HFFc6 (cell line): ENCODE data around the gene SCAPER. TPM values are rescaled to one million over a fixed set of nuclear protein-coding genes. Genes with fewer than 3 reads are reported as not detected.

Experiments
- DNase-seq: peaks from one replicate; pipeline ENCODE4 v3.0.0-alpha.2; 2018
- H3K27ac Mint-ChIP-seq: 2 replicates; pipeline ENCODE4 v1.8.0; 2020; ENCODE audit warnings: mild to moderate bottlenecking, mixed read lengths
- H3K27me3 Mint-ChIP-seq: 2 replicates; pipeline ENCODE4 v1.8.0; 2021; ENCODE audit warnings: mild to moderate bottlenecking, moderate library complexity, mixed read lengths; ENCODE audit not compliant: insufficient read depth
- H3K36me3 Mint-ChIP-seq: 2 replicates; pipeline ENCODE4 v1.8.0; 2021; ENCODE audit warnings: low read depth, mixed read lengths
- H3K4me1 Mint-ChIP-seq: 2 replicates; pipeline ENCODE4 v1.8.0; 2020; ENCODE audit warnings: low read depth, mixed read lengths
- H3K4me3 Mint-ChIP-seq: 2 replicates; pipeline ENCODE4 v1.8.0; 2020; ENCODE audit warnings: mild to moderate bottlenecking, moderate library complexity, mixed read lengths
- H3K9me3 Mint-ChIP-seq: 2 replicates; pipeline ENCODE4 v1.8.0; 2020; ENCODE audit warnings: mild to moderate bottlenecking, mixed read lengths
- CTCF ChIP-seq: fragments of 200-600 bp; sonication (generic); IDR thresholded peaks from 2 replicates; pipeline ENCODE4 v1.5.0; 2021; ENCODE audit warnings: antibody characterized with exemption, mild to moderate bottlenecking
- total RNA-seq, 6 experiments: library from RNA; stranded (reverse); fragmentation: NEBNext Ultra II Directional; extraction: Animal tissue kit (Norgen Biotek cat#: 25700); gene quantifications; 2 replicates in 1 of 6; 3 replicates in 5 of 6; pipeline ENCODE4 v1.2.3, GENCODE V29; 2021

Gene SCAPER
- total RNA-seq, 6 experiments from 2014 or later: 6.9 to 10.1 (median 8.1) TPM

GRCh38 chr15:76667943-76668715 lies 237.0 kb downstream of the SCAPER start:
- H3K9me3 Mint-ChIP-seq: no peaks in the 10 kb centered on the region
- DNase-seq: no peak

GRCh38 chr15:76664895-76665294 lies 240.2 kb downstream of the SCAPER start:
- TF ChIP-seq CTCF: no peak
- no peak overlapping the region for H3K27ac Mint-ChIP-seq
- DNase-seq: no peak
- peaks cover 3% of the 10 kb centered on the region for H3K27me3 Mint-ChIP-seq
- H3K36me3 Mint-ChIP-seq: no peaks in the 10 kb centered on the region
- no peak overlapping the region for H3K4me3 Mint-ChIP-seq
- 0 out of 2 replicates have a peak, but pooled peaks cover 6% of the 10 kb centered on the region for H3K4me1 Mint-ChIP-seq
- H3K9me3 Mint-ChIP-seq: no peaks in the 10 kb centered on the region

More at GRCh38 chr15:76667943-76668715, 237.0 kb downstream of the SCAPER start:
- peaks cover 13% of the 10 kb centered on the region for H3K4me1 Mint-ChIP-seq
- no peak overlapping the region for H3K4me3 Mint-ChIP-seq
- H3K27me3 Mint-ChIP-seq: peaks cover 4% of the 10 kb centered on the region; the same call in 1 of the 2 replicates
- no peaks in the 10 kb centered on the region for H3K36me3 Mint-ChIP-seq
- no peak for TF ChIP-seq CTCF
- H3K27ac Mint-ChIP-seq: no peak overlapping the region

- Mint-ChIP-seq H3K4me3 (no peak overlapping the region), H3K36me3 (no peaks in the 10 kb centered on the region), H3K27me3 (peaks cover 3% of the 10 kb centered on the region)
Observed at GRCh38 chr15:76664411-76664810, 240.7 kb downstream of the SCAPER start.

GRCh38 chr15:76663529-76663928 lies 241.6 kb downstream of the SCAPER start:
- H3K36me3 Mint-ChIP-seq: no peaks in the 10 kb centered on the region
- H3K9me3 Mint-ChIP-seq: no peaks in the 10 kb centered on the region
- no peak for TF ChIP-seq CTCF
- DNase-seq: no peak
- no peak overlapping the region for H3K4me3 Mint-ChIP-seq
- peaks cover 3% of the 10 kb centered on the region for H3K27me3 Mint-ChIP-seq
- 0 out of 2 replicates have a peak, but pooled peaks cover 5% of the 10 kb centered on the region for H3K4me1 Mint-ChIP-seq
- no peak overlapping the region for H3K27ac Mint-ChIP-seq

More at GRCh38 chr15:76664411-76664810, 240.7 kb downstream of the SCAPER start:
- Mint-ChIP-seq H3K4me1 (0 out of 2 replicates have a peak, but pooled peaks cover 6% of the 10 kb centered on the region), H3K27ac (no peak overlapping the region), H3K9me3 (no peaks in the 10 kb centered on the region)
- no peak for TF ChIP-seq CTCF
- DNase-seq: no peak

GRCh38 chr15:76648732-76649444 lies 256.3 kb downstream of the SCAPER start:
- no peak for TF ChIP-seq CTCF
- H3K9me3 Mint-ChIP-seq: no peaks in the 10 kb centered on the region

More at GRCh38 chr15:76648732-76649444, 256.3 kb downstream of the SCAPER start:
- Mint-ChIP-seq H3K4me1 (peaks cover 12% of the 10 kb centered on the region), H3K4me3 (no peak overlapping the region), H3K27ac (no peak overlapping the region), H3K27me3 (peaks cover 1% of the 10 kb centered on the region; the same call in 1 of the 2 replicates), H3K36me3 (no peaks in the 10 kb centered on the region)
- DNase-seq: no peak
